ENCODE measurements around the gene AKAP5.

- TF ChIP-seq CTCF (IDR thresholded peaks at IDR 0.05) (no peak), POLR2A (IDR thresholded peaks at IDR 0.05) (no peak)
These were observed 43.0 kb downstream of the AKAP5 start for GRCh38 chr14:64508215-64508776.
